ENCODE results near the gene SCARF2.

- TF ChIP-seq EZH2 (IDR thresholded peaks at IDR 0.05; ENCODE audit: borderline replicate concordance, low read depth, low read length, severe bottlenecking) (no peak), CTCF (IDR thresholded peaks at IDR 0.05; ENCODE audit: borderline replicate concordance, extremely low read depth, low read length, poor library complexity, severe bottlenecking) (no peak)
Observed at GRCh38 chr22:20431511-20432192, 6.0 kb downstream of the SCARF2 start.
